ENCODE data around the gene SLC9A3.

SLC9A3 gene

DNA sequence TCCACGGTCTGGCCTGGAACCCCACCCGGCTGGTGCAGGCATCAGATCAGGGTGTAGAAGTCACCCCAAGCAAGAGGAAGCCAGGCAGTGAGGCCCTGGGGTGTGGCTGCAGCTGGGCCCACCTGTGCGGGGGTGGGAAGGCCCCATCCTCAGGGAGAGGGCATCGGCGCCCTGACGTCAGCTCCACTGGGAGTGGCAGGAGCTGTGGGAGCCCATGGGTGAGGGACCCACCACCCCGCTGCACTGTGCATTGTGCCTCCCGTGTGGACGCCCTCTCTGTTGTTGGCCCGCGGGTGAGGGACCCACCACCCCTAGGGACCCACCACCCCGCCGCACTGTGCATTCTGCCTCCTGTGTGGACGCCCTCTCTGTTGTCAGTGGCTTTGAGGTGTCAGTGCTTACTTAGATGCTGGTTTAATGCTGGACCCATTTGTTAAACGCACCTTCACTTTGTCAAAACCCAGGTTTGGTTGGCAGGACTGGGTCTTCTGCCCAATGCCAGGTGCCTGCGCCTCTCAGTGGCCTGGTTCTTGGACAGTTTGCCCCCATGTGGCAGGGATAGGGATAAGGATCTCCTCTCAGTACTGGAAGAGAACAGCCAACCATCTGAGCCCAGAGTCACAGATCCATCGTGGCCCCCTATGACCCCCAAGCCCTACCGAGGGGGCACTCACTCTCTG is 88.1 kb downstream of the SLC9A3 start:
- peak; percentile 35 for DNase-seq (ENCODE audit: low spot score)
- in situ Hi-C loops (cut with MboI; ENCODE audit: low pct_unique_long_range_greater_than_20kb, low sequenced_read_pairs, unreplicated experiment): loop anchor here (10.0 kb wide), 1 partner anchor 111 kb away; the partner anchor contains the start of gene AHRR
- TF ChIP-seq, protein P1, sequence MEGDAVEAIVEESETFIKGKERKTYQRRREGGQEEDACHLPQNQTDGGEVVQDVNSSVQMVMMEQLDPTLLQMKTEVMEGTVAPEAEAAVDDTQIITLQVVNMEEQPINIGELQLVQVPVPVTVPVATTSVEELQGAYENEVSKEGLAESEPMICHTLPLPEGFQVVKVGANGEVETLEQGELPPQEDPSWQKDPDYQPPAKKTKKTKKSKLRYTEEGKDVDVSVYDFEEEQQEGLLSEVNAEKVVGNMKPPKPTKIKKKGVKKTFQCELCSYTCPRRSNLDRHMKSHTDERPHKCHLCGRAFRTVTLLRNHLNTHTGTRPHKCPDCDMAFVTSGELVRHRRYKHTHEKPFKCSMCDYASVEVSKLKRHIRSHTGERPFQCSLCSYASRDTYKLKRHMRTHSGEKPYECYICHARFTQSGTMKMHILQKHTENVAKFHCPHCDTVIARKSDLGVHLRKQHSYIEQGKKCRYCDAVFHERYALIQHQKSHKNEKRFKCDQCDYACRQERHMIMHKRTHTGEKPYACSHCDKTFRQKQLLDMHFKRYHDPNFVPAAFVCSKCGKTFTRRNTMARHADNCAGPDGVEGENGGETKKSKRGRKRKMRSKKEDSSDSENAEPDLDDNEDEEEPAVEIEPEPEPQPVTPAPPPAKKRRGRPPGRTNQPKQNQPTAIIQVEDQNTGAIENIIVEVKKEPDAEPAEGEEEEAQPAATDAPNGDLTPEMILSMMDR (IDR thresholded peaks at IDR 0.05; ENCODE audit: extremely low read depth, insufficient read depth, missing control alignments): peak; percentile 27

GRCh38 chr5:435156-435790 is 89.0 kb downstream of the SLC9A3 start:
- in situ Hi-C loops (cut with MboI; ENCODE audit: low pct_unique_long_range_greater_than_20kb, low sequenced_read_pairs, unreplicated experiment): loop anchor here (10.0 kb wide), 1 partner anchor 110 kb away; the partner anchor contains the start of gene AHRR
- TF ChIP-seq, protein P1 (IDR thresholded peaks at IDR 0.05; ENCODE audit: extremely low read depth, insufficient read depth, missing control alignments): no peak
- DNase-seq (ENCODE audit: low spot score): no peak

DNA sequence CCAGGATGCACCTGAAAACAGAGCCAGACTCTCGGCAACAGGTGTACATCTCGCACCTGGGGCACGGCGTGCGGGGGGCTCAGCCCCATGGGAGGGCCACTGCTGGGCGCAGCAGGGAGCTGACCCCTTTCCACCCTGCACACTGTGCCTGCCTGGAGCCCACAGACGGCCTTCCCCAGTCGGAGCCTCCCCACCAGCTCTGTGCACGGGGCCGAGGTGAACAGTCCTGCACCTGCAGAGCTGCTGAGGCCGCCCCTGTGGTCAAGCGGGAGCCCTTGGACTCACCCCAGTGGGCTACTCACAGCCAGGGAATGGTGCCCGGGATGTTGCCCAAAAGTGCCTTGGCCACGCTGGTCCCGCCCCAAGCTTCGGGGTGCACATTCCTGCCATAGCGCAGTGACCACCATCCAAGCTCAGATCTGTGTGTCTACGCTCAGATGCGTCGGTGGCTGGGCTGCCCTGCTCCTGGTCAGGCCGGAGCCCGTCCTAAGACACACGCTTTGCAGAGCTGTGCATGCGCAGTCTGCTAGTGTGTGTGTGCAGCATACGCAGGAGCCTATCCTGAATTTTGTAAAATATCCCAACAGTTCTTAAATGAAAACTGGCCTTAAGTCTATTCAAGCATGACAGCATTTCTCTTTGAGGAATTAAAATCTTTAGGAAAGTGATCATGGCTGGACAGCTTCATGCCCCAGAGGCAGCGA is 89.7 kb downstream of the SLC9A3 start:
- no peak for DNase-seq (ENCODE audit: low spot score)
- TF ChIP-seq, protein P1 (IDR thresholded peaks at IDR 0.05; ENCODE audit: extremely low read depth, insufficient read depth, missing control alignments): no peak
- in situ Hi-C loops (cut with MboI; ENCODE audit: low pct_unique_long_range_greater_than_20kb, low sequenced_read_pairs, unreplicated experiment): loop anchor here (10.0 kb wide), 1 partner anchor 110 kb away; the partner anchor contains the start of gene AHRR

DNA sequence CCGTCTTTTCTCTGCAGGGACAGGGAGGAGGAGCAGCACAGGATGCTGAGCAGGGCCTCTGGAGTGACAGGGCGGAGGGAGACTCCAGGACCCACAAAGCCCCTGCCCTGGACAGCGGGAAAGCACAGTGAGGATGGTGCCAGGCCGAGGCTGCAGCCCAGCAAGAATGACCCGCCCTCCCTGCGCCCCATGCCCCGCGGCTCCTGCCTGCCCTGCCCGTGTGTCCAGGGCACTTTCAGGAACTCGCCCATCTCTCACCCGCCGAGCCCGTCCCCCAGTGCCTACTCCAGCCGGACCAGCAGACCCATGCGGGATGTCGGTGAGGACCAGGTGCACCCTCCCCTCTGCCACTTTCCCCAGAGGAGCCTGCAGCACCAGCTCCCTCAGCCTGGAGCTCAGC is 90.4 kb downstream of the SLC9A3 start:
- in situ Hi-C loops (cut with MboI; ENCODE audit: low pct_unique_long_range_greater_than_20kb, low sequenced_read_pairs, unreplicated experiment): loop anchor here (10.0 kb wide), 1 partner anchor 109 kb away; the partner anchor contains the start of gene AHRR
- DNase-seq (ENCODE audit: low spot score): no peak
- TF ChIP-seq, protein P1 (IDR thresholded peaks at IDR 0.05; ENCODE audit: extremely low read depth, insufficient read depth, missing control alignments): no peak

GRCh38 chr5:432928-433791 is 91.1 kb downstream of the SLC9A3 start:
- TF ChIP-seq, protein P1 (IDR thresholded peaks at IDR 0.05; ENCODE audit: extremely low read depth, insufficient read depth, missing control alignments): no peak
- in situ Hi-C loops (cut with MboI; ENCODE audit: low pct_unique_long_range_greater_than_20kb, low sequenced_read_pairs, unreplicated experiment): loop anchor here (10.0 kb wide), 1 partner anchor 108 kb away; the partner anchor contains the start of gene AHRR
- DNase-seq (ENCODE audit: low spot score): no peak

All from GM13977 (cell line).